ENCODE results near the gene PSMB8.

- TF ChIP-seq GATA1 (IDR thresholded peaks at IDR 0.05; ENCODE audit: low read depth, low read length) (no peak), POLR2A (IDR thresholded peaks at IDR 0.05; ENCODE audit: low read length) (no peak)
These were observed 7.0 kb downstream of the PSMB8 start for GRCh38 chr6:32836873-32837272.

Measured in erythroblast (primary cell).